ENCODE results near the gene PPP1R10.

The PPP1R10 gene

GRCh38 chr6:30641048-30641447 lies 24.0 kb upstream of the PPP1R10 start:
- TF ChIP-seq GATA2 (IDR thresholded peaks at IDR 0.05; ENCODE audit: low read depth, low read length) (no peak), GATA3 (IDR thresholded peaks at IDR 0.05; ENCODE audit: low read depth, low read length) (no peak)

DNA sequence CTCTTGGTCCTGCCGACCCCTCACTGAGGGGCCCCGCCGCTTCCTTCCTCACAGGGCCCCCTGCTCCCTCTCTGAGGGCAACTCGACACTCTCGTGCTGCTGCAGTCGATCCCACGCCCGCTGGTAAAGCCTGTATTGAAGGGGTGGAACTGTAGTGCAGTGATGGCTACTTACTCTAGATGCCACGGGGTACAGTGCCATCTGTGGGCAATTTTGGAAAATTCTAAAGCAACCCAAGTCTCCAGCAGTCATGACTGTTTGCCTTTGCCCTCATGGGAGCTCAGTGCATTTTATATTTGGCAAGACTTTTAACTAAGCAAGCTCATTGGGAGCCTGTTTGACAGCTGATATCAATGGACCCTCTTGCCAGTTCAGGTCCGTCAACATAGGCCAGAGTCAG lies 23.4 kb upstream of the PPP1R10 start:
- TF ChIP-seq GATA3 (IDR thresholded peaks at IDR 0.05; ENCODE audit: low read depth, low read length) (no peak), GATA2 (IDR thresholded peaks at IDR 0.05; ENCODE audit: low read depth, low read length) (no peak)

GRCh38 chr6:30635834-30636233 lies 18.8 kb upstream of the PPP1R10 start:
- no peak for TF ChIP-seq GATA3 (IDR thresholded peaks at IDR 0.05; ENCODE audit: low read depth, low read length)

GRCh38 chr6:30626484-30627366 lies 9.7 kb upstream of the PPP1R10 start, which contains the start of gene ATAT1:
Gene ATAT1 (plus strand): TSS chr6:30626874.
- TF ChIP-seq GATA3 (IDR thresholded peaks at IDR 0.05; ENCODE audit: low read depth, low read length), result no peak
- TF ChIP-seq GATA2 (IDR thresholded peaks at IDR 0.05; ENCODE audit: low read depth, low read length), result peak; percentile 6; the same call in 1 of the 2 replicates

DNA sequence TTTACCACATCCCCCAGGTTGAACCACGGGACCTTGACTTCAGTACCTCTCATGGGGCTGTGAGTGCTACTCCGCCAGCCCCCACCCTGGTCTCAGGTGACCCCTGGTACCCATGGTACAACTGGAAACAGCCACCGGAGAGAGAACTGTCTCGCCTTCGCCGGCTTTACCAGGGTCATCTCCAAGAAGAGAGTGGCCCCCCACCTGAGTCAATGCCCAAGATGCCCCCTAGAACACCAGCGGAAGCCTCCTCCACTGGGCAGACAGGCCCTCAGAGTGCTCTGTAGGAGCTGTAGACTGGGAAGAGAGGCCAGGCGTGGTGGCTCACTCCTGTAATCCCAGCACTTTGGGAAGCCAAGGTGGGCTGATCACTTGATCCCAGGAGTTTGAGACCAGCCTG lies 8.5 kb upstream of the PPP1R10 start:
- TF ChIP-seq GATA2 (IDR thresholded peaks at IDR 0.05; ENCODE audit: low read depth, low read length), result no peak
- TF ChIP-seq GATA3 (IDR thresholded peaks at IDR 0.05; ENCODE audit: low read depth, low read length), result no peak

DNA sequence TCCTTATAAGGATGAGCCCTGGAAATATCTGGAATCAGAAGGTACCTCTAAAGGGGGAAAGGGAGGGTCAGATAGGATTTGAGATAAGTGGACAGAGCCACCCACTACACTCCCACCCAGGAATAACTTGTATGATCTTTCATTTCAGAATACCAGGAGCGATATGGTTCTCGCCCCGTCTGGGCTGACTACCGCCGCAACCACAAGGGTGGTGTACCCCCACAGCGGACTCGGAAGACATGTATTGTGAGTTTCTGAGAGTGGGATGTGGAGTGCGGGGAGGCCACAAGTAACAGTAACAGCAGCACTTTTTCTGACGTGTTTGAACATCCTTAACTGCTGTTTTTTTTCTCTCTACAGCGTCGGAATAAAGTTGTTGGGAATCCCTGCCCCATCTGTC lies 2.5 kb upstream of the PPP1R10 start:
- TF ChIP-seq GATA2 (IDR thresholded peaks at IDR 0.05; ENCODE audit: low read depth, low read length), result no peak
- no peak for TF ChIP-seq GATA3 (IDR thresholded peaks at IDR 0.05; ENCODE audit: low read depth, low read length)

GRCh38 chr6:30618270-30618797 lies 1.3 kb upstream of the PPP1R10 start:
- TF ChIP-seq GATA2 (IDR thresholded peaks at IDR 0.05; ENCODE audit: low read depth, low read length) (no peak), GATA3 (IDR thresholded peaks at IDR 0.05; ENCODE audit: low read depth, low read length) (no peak)

DNA sequence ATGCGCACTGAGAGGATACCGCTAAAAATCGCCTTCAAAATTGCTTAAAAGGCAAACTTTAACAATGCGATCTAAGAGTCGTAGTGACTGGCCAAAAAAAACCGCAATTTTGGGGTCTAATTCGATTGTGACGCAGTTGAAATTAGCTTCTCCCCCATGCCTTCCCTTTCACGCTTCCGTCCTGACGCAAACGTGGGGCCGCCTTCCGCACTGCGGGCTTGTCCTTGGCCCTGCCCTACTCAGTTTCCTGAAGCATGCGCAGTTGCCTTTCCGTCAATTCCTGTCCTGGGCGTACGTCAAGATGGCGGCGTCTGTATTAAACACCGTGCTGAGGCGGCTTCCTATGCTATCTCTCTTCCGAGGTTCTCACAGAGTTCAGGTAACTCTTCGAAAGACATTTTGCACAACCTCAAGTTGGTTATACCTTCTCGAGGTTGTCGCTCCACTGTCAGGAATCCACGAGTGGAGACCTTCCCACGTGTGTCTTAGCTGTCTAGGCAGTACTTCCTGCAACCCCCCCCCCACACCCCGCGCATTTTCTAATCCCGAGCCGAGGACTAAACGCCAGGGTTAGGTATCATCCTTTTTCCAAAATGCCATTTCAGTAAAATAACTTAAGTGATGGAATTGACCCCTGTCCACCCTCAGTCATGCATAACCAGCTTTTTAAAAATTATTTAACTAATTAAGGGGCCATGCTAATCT lies 674 bp upstream of the PPP1R10 start, which contains the start of gene MRPS18B:
MRPS18B (plus strand) TSS at position 276 of the 705 bp plus-strand sequence; CDS start at position 302, 26 bp downstream.
- no peak for TF ChIP-seq GATA2 (IDR thresholded peaks at IDR 0.05; ENCODE audit: low read depth, low read length)
- no peak for TF ChIP-seq GATA3 (IDR thresholded peaks at IDR 0.05; ENCODE audit: low read depth, low read length)

DNA sequence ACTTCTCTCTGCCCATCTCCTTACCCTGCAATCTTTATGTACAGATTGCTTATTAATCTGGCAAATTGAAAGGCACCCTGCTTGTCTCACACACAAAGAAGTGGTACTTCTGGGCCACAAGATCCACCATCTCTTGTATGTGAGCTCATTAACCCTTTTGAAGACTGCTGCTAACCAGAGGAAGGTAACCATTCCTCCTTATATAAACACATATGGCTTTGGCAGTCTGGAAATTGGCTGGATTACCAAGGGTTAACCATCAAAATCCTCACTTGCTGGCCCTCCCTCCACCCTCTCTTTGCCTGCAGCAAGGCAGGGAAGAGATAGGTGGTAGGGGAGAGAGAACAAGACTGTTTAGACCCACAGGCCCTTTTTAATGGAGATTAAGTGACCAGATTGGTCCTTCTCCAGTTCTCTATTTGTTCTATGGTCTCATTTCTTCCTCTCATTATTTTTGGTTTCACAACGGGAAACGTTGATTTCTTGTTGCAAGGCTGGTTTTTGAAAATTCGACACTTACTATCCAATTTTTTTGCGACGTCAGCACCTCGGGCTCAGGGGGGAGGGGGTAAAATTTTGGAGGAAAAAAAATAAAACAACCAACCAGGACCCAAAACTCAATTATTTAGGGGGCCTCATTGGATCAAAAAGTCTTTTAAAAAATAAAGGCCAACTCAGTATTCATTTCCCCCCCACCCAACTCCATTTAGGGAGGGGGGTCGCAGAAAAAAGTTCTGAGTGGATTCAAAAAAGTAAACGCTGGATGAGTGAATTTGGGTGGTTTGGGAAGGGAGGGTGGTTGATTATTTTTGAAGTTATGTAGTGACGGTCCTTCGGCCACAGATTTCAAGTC lies 859 bp downstream of the PPP1R10 start:
- TF ChIP-seq GATA2 (IDR thresholded peaks at IDR 0.05; ENCODE audit: low read depth, low read length) (peak; percentile 43; the same call in 1 of the 2 replicates), GATA3 (IDR thresholded peaks at IDR 0.05; ENCODE audit: low read depth, low read length) (no peak)

GRCh38 chr6:30615219-30615957 lies 1.7 kb downstream of the PPP1R10 start:
- TF ChIP-seq GATA3 (IDR thresholded peaks at IDR 0.05; ENCODE audit: low read depth, low read length) (no peak), GATA2 (IDR thresholded peaks at IDR 0.05; ENCODE audit: low read depth, low read length) (no peak)

- TF ChIP-seq GATA3 (IDR thresholded peaks at IDR 0.05; ENCODE audit: low read depth, low read length), result no peak
- no peak for TF ChIP-seq GATA2 (IDR thresholded peaks at IDR 0.05; ENCODE audit: low read depth, low read length)
Measured at GRCh38 chr6:30614843-30615218, 2.2 kb downstream of the PPP1R10 start.

DNA sequence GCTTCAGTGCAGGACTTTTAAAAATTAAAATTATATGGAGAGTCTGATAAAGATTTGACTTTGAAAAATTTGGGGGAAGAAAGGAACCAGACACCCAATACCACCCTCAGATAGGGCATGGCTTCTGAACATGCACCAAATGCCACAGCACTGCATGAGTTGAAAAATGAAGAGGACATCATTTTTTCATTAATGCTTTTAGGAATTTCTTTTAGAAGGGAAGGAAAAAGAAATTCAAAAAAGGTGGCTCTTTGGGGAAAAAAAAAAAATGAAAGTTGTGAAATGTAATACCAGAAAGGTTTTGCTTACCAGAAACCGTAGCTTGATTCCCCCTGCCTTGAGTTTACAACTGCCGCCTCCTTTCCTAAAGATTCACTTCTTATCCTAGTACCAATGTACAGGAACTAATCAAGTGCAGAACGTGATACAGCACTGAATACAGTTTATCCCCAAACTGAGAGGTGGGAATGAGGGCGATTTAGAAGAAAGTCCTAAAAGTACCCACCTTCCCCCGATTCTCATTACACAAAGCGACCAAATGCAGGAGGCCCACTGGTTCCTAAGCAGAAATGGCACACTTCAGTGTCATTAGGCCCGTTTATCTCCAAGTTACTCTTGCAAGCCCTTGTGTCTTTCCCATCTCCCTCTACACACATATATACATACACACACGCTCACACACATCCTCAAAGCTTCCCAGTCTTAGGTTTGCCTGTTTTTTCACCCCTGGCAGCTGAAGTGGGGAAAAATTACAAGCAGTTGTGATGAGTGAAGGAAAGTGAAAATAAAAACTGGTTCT lies 2.8 kb downstream of the PPP1R10 start:
- TF ChIP-seq GATA3 (IDR thresholded peaks at IDR 0.05; ENCODE audit: low read depth, low read length), result no peak
- no peak for TF ChIP-seq GATA2 (IDR thresholded peaks at IDR 0.05; ENCODE audit: low read depth, low read length)

All from SH-SY5Y (cell line).